H1 (cell line): ENCODE results near the gene CDC42EP5. TPM values are rescaled to one million over a fixed set of nuclear protein-coding genes. Genes with fewer than 3 reads are reported as not detected.

Experiments used
- CTCF ChIA-PET: fragments of 300-600 bp; sonication (Branson Sonifier 250); formaldehyde crosslinking; loops from one replicate; lab custom pipeline; 2021; ENCODE audit not compliant: partially characterized antibody; lab: Charles Lee
- POLR2A ChIA-PET: fragments of 300-600 bp; sonication (Branson Sonifier 250); formaldehyde crosslinking; loops from one replicate; lab custom pipeline; 2021; ENCODE audit warnings: inconsistent platforms; ENCODE audit not compliant: partially characterized antibody; lab: Charles Lee
- DNase-seq, 2 experiments: peaks; one replicate each; pipeline versions ENCODE4 v3.0.0 to v3.0.0-alpha.2; 2010 to 2022; ENCODE audit warnings: low spot score in 2 of 2, low read depth in 1 of 2, mixed read lengths in 1 of 2
- FAIRE-seq: peaks from 2 replicates; lab custom pipeline; 2011; peaks lifted over from hg19 to GRCh38; lab: Jason Lieb, UNC
- H2AFZ ChIP-seq: 2 replicates; pipeline ENCODE4 v1.8.1; 2012; ENCODE audit warnings: low read length, inconsistent platforms
- H2AK5ac ChIP-seq: 2 replicates; pipeline ENCODE4 v1.6.1; 2013; ENCODE audit warnings: low read depth, low read length
- H2BK120ac ChIP-seq: replicated peaks from 2 replicates; pipeline ENCODE3; 2013; ENCODE audit warnings: low read depth, low read length, inconsistent platforms
- H2BK12ac ChIP-seq: 2 replicates; pipeline ENCODE4 v1.6.1; 2013; ENCODE audit warnings: low read depth, low read length
- H2BK15ac ChIP-seq: 2 replicates; pipeline ENCODE4 v1.6.1; 2013; ENCODE audit warnings: low read length
- H2BK20ac ChIP-seq: 2 replicates; pipeline ENCODE4 v1.6.1; 2013; ENCODE audit warnings: low read length
- H2BK5ac ChIP-seq: 2 replicates; pipeline ENCODE4 v1.6.1; 2013; ENCODE audit warnings: low read depth, low read length
- H3K14ac ChIP-seq: 2 replicates; pipeline ENCODE4 v1.6.1; 2013; ENCODE audit warnings: inconsistent platforms; ENCODE audit not compliant: insufficient read length
- H3K18ac ChIP-seq: 2 replicates; pipeline ENCODE4 v1.6.1; 2013; ENCODE audit warnings: low read length; ENCODE audit errors: extremely low read depth
- H3K23ac ChIP-seq: 2 replicates; pipeline ENCODE4 v1.6.1; 2013; ENCODE audit warnings: inconsistent platforms; ENCODE audit not compliant: insufficient read length
- H3K23me2 ChIP-seq: 2 replicates; pipeline ENCODE4 v1.6.1; 2013; ENCODE audit warnings: low read depth, low read length
- H3K27ac ChIP-seq: 2 replicates; pipeline ENCODE4 v1.6.1; 2011; ENCODE audit warnings: low read depth, low read length, inconsistent platforms
- H3K27me3 ChIP-seq, 4 experiments: replicated peaks in 1 of 4; 1 replicate in 1 of 4; 2 replicates in 3 of 4; pipeline versions ENCODE4 v1.6.1 to v1.8.1; 2011 to 2013; ENCODE audit warnings: low read length in 3 of 4, mild to moderate bottlenecking in 3 of 4, inconsistent platforms in 2 of 4, mixed read lengths in 2 of 4, moderate library complexity in 1 of 4; ENCODE audit not compliant: control insufficient read depth in 3 of 4, insufficient read depth in 3 of 4; ENCODE audit errors: extremely low read depth in 1 of 4
- H3K36me3 ChIP-seq, 4 experiments: 2 replicates each; pipeline versions ENCODE4 v1.6.1 to v1.8.1; 2011 to 2013; ENCODE audit warnings: mild to moderate bottlenecking in 4 of 4, low read length in 3 of 4, moderate library complexity in 2 of 4, control low read depth in 1 of 4, inconsistent platforms in 1 of 4; ENCODE audit not compliant: insufficient read depth in 4 of 4, control insufficient read depth in 2 of 4
- H3K4ac ChIP-seq: replicated peaks from 2 replicates; pipeline ENCODE3; 2013; ENCODE audit warnings: low read length, low read depth, mixed read lengths, inconsistent platforms; ENCODE audit not compliant: insufficient read length
- H3K4me1 ChIP-seq, 4 experiments: replicated peaks in 1 of 4; 1 replicate in 1 of 4; 2 replicates in 3 of 4; pipeline versions ENCODE4 v1.6.1 to v1.8.1; 2011 to 2013; ENCODE audit warnings: low read length in 3 of 4, inconsistent platforms in 2 of 4, mixed read lengths in 1 of 4; ENCODE audit not compliant: insufficient read depth in 4 of 4, control insufficient read depth in 3 of 4
- H3K4me2 ChIP-seq, 2 experiments: 2 replicates each; pipeline versions ENCODE4 v1.6.1 to v1.8.1; 2011 to 2013; ENCODE audit warnings: low read depth in 2 of 2, low read length in 2 of 2, control low read depth in 1 of 2, inconsistent platforms in 1 of 2, mild to moderate bottlenecking in 1 of 2; ENCODE audit not compliant: insufficient read depth in 1 of 2
- H3K4me3 ChIP-seq, 4 experiments: fragments of 200-600, 300-600 bp in 1 of 4; sonication (generic), shearing (Covaris generic), sonication (Bioruptor Twin) in 1 of 4; 2 replicates each; pipeline versions ENCODE4 v1.5.1 to v1.8.1; 2011 to 2016; ENCODE audit warnings: low read length in 4 of 4, low read depth in 3 of 4, control low read depth in 2 of 4, inconsistent platforms in 2 of 4, mild to moderate bottlenecking in 2 of 4, mixed read lengths in 1 of 4, moderate library complexity in 1 of 4; ENCODE audit not compliant: insufficient read depth in 2 of 4; ENCODE audit errors: extremely low read depth in 1 of 4
- H3K56ac ChIP-seq: replicated peaks from 2 replicates; pipeline ENCODE3; 2013; ENCODE audit warnings: low read depth, mild to moderate bottlenecking, mixed read lengths, low read length, inconsistent platforms; ENCODE audit not compliant: insufficient read length
- H3K79me1 ChIP-seq: 2 replicates; pipeline ENCODE4 v1.6.1; 2013; ENCODE audit warnings: low read depth, low read length, control low read depth
- H3K79me2 ChIP-seq, 2 experiments: 2 replicates each; pipeline versions ENCODE4 v1.6.1 to v1.8.1; 2012 to 2013; ENCODE audit warnings: low read length in 2 of 2, mild to moderate bottlenecking in 2 of 2, inconsistent platforms in 1 of 2; ENCODE audit not compliant: insufficient read depth in 2 of 2, control insufficient read depth in 1 of 2
- H3K9ac ChIP-seq, 4 experiments: replicated peaks in 1 of 4; 1 replicate in 1 of 4; 2 replicates in 3 of 4; pipeline versions ENCODE4 v1.6.1 to v1.8.1; 2011 to 2013; ENCODE audit warnings: low read depth in 3 of 4, low read length in 3 of 4, control low read depth in 2 of 4, mild to moderate bottlenecking in 2 of 4, moderate library complexity in 2 of 4, inconsistent platforms in 1 of 4; ENCODE audit errors: extremely low read depth in 1 of 4
- H3K9me3 ChIP-seq, 2 experiments: 2 replicates each; pipeline versions ENCODE4 v1.6.1 to v1.8.1; 2012 to 2013; ENCODE audit warnings: mild to moderate bottlenecking in 2 of 2, moderate library complexity in 2 of 2, control low read depth in 1 of 2, inconsistent platforms in 1 of 2, low read depth in 1 of 2, low read length in 1 of 2, mixed read lengths in 1 of 2; ENCODE audit not compliant: insufficient read depth in 2 of 2
- H4K20me1 ChIP-seq, 2 experiments: replicated peaks in 1 of 2; 2 replicates each; pipeline versions ENCODE3 to v1.8.1; 2011 to 2013; ENCODE audit warnings: inconsistent platforms in 2 of 2, low read length in 2 of 2, mild to moderate bottlenecking in 1 of 2; ENCODE audit not compliant: insufficient read depth in 2 of 2, control insufficient read depth in 1 of 2
- H4K5ac ChIP-seq: 2 replicates; pipeline ENCODE4 v1.6.1; 2013; ENCODE audit warnings: low read length, low read depth, mixed read lengths, inconsistent platforms; ENCODE audit not compliant: insufficient read length
- H4K8ac ChIP-seq: 2 replicates; pipeline ENCODE4 v1.8.0; 2013; ENCODE audit warnings: mild to moderate bottlenecking, moderate library complexity, low read length, inconsistent platforms; ENCODE audit not compliant: insufficient read depth; ENCODE audit errors: extremely low read depth
- H4K91ac ChIP-seq: replicated peaks from 2 replicates; pipeline ENCODE3; 2013; ENCODE audit warnings: low read length, mixed read lengths, inconsistent platforms; ENCODE audit not compliant: insufficient read length
- BRCA1 ChIP-seq: IDR thresholded peaks from 2 replicates; pipeline ENCODE4 v1.6.1; 2012; ENCODE audit warnings: low read depth, low read length, improper control_type of control experiment
- CHD1 ChIP-seq: IDR thresholded peaks from 2 replicates; pipeline ENCODE4 v1.6.1; 2012; ENCODE audit warnings: low read depth, low read length, improper control_type of control experiment
- FOSL1 ChIP-seq: IDR thresholded peaks from 2 replicates; pipeline ENCODE4 v1.6.1; 2011; ENCODE audit warnings: mild to moderate bottlenecking, low read depth, low read length, moderate library complexity; ENCODE audit not compliant: insufficient read depth
- HDAC6 ChIP-seq: IDR thresholded peaks from one replicate; pipeline ENCODE4 v1.7.1; 2012; ENCODE audit warnings: low read depth, mild to moderate bottlenecking, inconsistent platforms, low read length, moderate library complexity
- JUN ChIP-seq: IDR thresholded peaks from 2 replicates; pipeline ENCODE4 v1.6.1; 2011; ENCODE audit warnings: low read depth, mild to moderate bottlenecking, improper control_type of control experiment, low read length
- RFX5 ChIP-seq: IDR thresholded peaks from 2 replicates; pipeline ENCODE4 v1.6.1; 2011; ENCODE audit warnings: low read depth, low read length, improper control_type of control experiment, borderline replicate concordance
- WGBS, 2 experiments: shearing (Covaris generic) in 1 of 2; methylation state at CpG; one replicate each; pipeline versions ENCODE4 v1.1.6 to v1.1.7; 2013 to 2015; ENCODE audit warnings: low lambda C conversion rate in 2 of 2, mixed read lengths in 2 of 2, inconsistent platforms in 1 of 2, low coverage in 1 of 2, missing lambda C conversion rate in 1 of 2; ENCODE audit not compliant: insufficient replicate concordance in 2 of 2, insufficient coverage in 1 of 2, insufficient read length in 1 of 2; ENCODE audit errors: extremely low coverage in 1 of 2, missing lambda C conversion rate in 1 of 2; 5-methylcytosine and 5-hydroxymethylcytosine counted together
- polyA plus RNA-seq, 7 experiments: library from polyadenylated mRNA; depleted of rRNA in 3 of 7; stranded (reverse) in 5 of 7; unstranded in 2 of 7; fragments of >200 nt in 5 of 7; fragments of 200-250 nt in 2 of 7; gene quantifications; 1 replicate in 5 of 7; 2 replicates in 1 of 7; 4 replicates in 1 of 7; pipeline versions ENCODE4 v1.2.1 to v1.2.3, GENCODE V29; 2011 to 2013; ENCODE audit warnings: missing spikeins in 2 of 7, mixed read lengths in 2 of 7
- total RNA-seq: library from RNA; stranded (reverse); fragmentation: NEBNext Ultra II Directional; extraction: Animal tissue kit (Norgen Biotek cat#: 25700); gene quantifications from 2 replicates; pipeline ENCODE4 v1.2.1, GENCODE V29; 2021
- TF ChIP-seq, protein P1 (sequence below), 3 experiments: IDR thresholded peaks; 1 replicate in 2 of 3; 2 replicates in 1 of 3; pipeline versions ENCODE4 v1.5.1 to v1.6.1; 2011; ENCODE audit warnings: low read length in 3 of 3, mild to moderate bottlenecking in 3 of 3, inconsistent platforms in 2 of 3, low read depth in 1 of 3, moderate library complexity in 1 of 3; ENCODE audit not compliant: insufficient read depth in 1 of 3; ENCODE audit errors: control extremely low read depth in 1 of 3

The CDC42EP5 gene
- total and polyA plus RNA-seq, 2 of the 8 experiments (the other 6 are each of a cell fraction or from before 2014, with no cell fraction given): 1.8 to 2.1 TPM

DNA sequence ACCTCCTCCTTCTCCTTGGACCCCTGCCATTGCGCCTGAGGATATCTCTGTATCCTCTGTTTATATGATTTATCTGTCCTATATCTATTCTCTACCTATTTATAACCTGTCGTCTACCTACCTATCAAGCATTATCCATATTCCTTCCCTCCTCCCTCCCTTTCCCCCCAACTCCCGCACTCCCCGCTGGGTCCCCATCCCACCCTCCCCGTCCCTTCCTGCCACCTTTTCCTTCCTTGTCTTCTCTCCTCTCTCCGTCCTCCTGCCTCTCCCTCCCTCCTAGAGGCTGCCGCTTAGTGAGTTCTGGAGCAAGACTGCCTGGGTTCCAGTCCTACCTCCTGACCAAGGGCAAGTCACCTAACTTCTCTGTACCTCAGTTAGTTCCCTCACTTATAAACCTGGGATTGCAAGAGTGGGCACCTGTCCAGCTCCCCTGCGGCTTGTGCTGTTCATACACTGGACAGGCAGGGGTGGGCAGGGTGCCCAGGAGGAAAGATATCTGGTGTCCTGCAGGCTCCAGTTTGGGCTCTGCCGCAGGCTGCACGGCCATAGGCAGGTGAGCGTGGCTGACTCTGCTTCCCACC is 41.7 kb downstream of the CDC42EP5 start:
- Histone ChIP-seq H3K27ac (no peak overlapping the region), H2BK15ac (no peak overlapping the region), H2BK12ac (no peak overlapping the region), H3K4me1 (peaks cover 0 to 38% (median 19%) of the 10 kb centered on the region in 4 experiments; a peak in 6 of 7 replicates), H3K9ac (no peak overlapping the region), H3K23ac (no peak overlapping the region), H3K27me3 (peaks cover 0 to 3% (median 0%) of the 10 kb centered on the region in 4 experiments; a peak in 2 of 7 replicates), H3K79me1 (peaks cover 3% of the 10 kb centered on the region; the same call in 1 of the 2 replicates), H2AK5ac (no peak overlapping the region), H3K36me3 (peaks cover 0 to 10% (median 1%) of the 10 kb centered on the region in 4 experiments; a peak in 3 of 8 replicates), H3K79me2 (no peaks in the 10 kb centered on the region), H2AFZ (no peak overlapping the region), H3K4me2 (peak overlapping the region; percentile 73 to 96; a peak in 3 of 4 replicates), H3K14ac (no peak overlapping the region), H4K91ac (no peak overlapping the region), H4K20me1 (peaks cover 10 to 16% of the 10 kb centered on the region in 2 experiments), H2BK20ac (no peak overlapping the region), H4K5ac (no peak overlapping the region), H3K23me2 (peaks cover 4% of the 10 kb centered on the region), H2BK120ac (no peak overlapping the region), H3K56ac (no peak overlapping the region), H3K4ac (no peak overlapping the region), H3K4me3 (peak overlapping the region in 2 of 4 experiments; percentile 43 to 67; a peak in 3 of 8 replicates), H4K8ac (no peak overlapping the region), H3K9me3 (no peaks in the 10 kb centered on the region), H2BK5ac (no peak overlapping the region), H3K18ac (no peak overlapping the region)
- POLR2A ChIA-PET: interaction anchor here (1.3 to 13.5 kb wide), 5 partner anchors 10 to 17 kb away, joined by 4 to 133 read pairs (median 13); partner anchors contain the start of genes LENG8 and TTYH1
- DNase-seq (no peak), FAIRE-seq (no peak)
- 92% methylated on average over 7 of the region's 11 CpGs; no CpG with 5 or more reads in 1 of the 2 experiments for WGBS, 2 experiments
- CTCF ChIA-PET: interaction anchor here (0.8 to 7.2 kb wide), 5 partner anchors 8 to 40 kb away, joined by 3 to 42 read pairs (median 32); partner anchors contain the start of gene TTYH1
- TF ChIP-seq RFX5 (no peak), CHD1 (no peak), JUN (no peak), HDAC6 (no peak), FOSL1 (no peak), BRCA1 (no peak)
- TF ChIP-seq, protein P1, sequence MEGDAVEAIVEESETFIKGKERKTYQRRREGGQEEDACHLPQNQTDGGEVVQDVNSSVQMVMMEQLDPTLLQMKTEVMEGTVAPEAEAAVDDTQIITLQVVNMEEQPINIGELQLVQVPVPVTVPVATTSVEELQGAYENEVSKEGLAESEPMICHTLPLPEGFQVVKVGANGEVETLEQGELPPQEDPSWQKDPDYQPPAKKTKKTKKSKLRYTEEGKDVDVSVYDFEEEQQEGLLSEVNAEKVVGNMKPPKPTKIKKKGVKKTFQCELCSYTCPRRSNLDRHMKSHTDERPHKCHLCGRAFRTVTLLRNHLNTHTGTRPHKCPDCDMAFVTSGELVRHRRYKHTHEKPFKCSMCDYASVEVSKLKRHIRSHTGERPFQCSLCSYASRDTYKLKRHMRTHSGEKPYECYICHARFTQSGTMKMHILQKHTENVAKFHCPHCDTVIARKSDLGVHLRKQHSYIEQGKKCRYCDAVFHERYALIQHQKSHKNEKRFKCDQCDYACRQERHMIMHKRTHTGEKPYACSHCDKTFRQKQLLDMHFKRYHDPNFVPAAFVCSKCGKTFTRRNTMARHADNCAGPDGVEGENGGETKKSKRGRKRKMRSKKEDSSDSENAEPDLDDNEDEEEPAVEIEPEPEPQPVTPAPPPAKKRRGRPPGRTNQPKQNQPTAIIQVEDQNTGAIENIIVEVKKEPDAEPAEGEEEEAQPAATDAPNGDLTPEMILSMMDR (IDR thresholded peaks at IDR 0.05; ENCODE audit: control extremely low read depth in 1 of 3, insufficient read depth in 1 of 3, low read depth in 1 of 3, low read length in 3 of 3): no peak
